Panc1 (cell line): Measurements from ENCODE around the gene DOP1A. TPM values are rescaled to one million over a fixed set of nuclear protein-coding genes. Genes with fewer than 3 reads are reported as not detected.

ENCODE experiments used
- ATAC-seq: fragments of 200-7000 bp; cut with Tn5 transposase; 2 replicates; pipeline ENCODE4 v1.9.1; 2020; ENCODE audit warnings: mild to moderate bottlenecking, moderate library complexity
- BruUV-seq: library from RNA; stranded (reverse); fragments of 400-500 nt; replicated peaks from 2 replicates; lab custom pipeline; 2021; lab: Mats Ljungman, UMichigan
- CTCF ChIA-PET: fragments of 300-600 bp; sonication (Branson Sonifier 250); formaldehyde crosslinking; loops from one replicate; lab custom pipeline; 2022; ENCODE audit warnings: antibody characterized with exemption; lab: Charles Lee
- POLR2A ChIA-PET: fragments of 300-600 bp; sonication (Branson Sonifier 250); formaldehyde crosslinking; loops from one replicate; lab custom pipeline; 2022; ENCODE audit warnings: antibody characterized with exemption; lab: Charles Lee
- DNase-seq: peaks from one replicate; pipeline ENCODE4 v3.0.0-alpha.2; 2010; ENCODE audit warnings: low read depth, low spot score
- H3K27ac ChIP-seq: 2 replicates; pipeline ENCODE4 v1.5.1; 2011; ENCODE audit warnings: mild to moderate bottlenecking, low read length, inconsistent platforms
- H3K27me3 ChIP-seq: fragments of 200-500 bp; sonication (Bioruptor generic); 2 replicates; pipeline ENCODE4 v1.6.0; 2014; ENCODE audit warnings: low read length, inconsistent platforms; ENCODE audit not compliant: control insufficient read depth, insufficient read depth
- H3K36me3 ChIP-seq: fragments of 200-500 bp; sonication (Bioruptor generic); 2 replicates; pipeline ENCODE4 v1.5.1; 2014; ENCODE audit warnings: inconsistent platforms, mild to moderate bottlenecking, low read length, moderate library complexity; ENCODE audit not compliant: control insufficient read depth, insufficient read depth
- H3K4me1 ChIP-seq: 2 replicates; pipeline ENCODE4 v1.5.1; 2011; ENCODE audit warnings: inconsistent platforms, mild to moderate bottlenecking, low read length, moderate library complexity; ENCODE audit not compliant: control insufficient read depth, insufficient read depth
- H3K4me3 ChIP-seq, 2 experiments: 2 replicates each; pipeline ENCODE4 v1.5.1; 2011 to 2012; ENCODE audit warnings: low read depth in 2 of 2, low read length in 2 of 2, mild to moderate bottlenecking in 2 of 2, inconsistent platforms in 1 of 2, moderate library complexity in 1 of 2
- H3K9me3 ChIP-seq: fragments of 200-500 bp; sonication (Bioruptor generic); 2 replicates; pipeline ENCODE4 v1.5.1; 2014; ENCODE audit warnings: low read depth, mild to moderate bottlenecking, inconsistent platforms, low read length, moderate library complexity; ENCODE audit not compliant: control insufficient read depth, insufficient read depth
- CTCF ChIP-seq: fragments of 450-650 bp; IDR thresholded peaks from 2 replicates; pipeline ENCODE4 v1.5.1; 2017; ENCODE audit warnings: mild to moderate bottlenecking
- POLR2AphosphoS5 ChIP-seq: IDR thresholded peaks from 2 replicates; pipeline ENCODE4 v1.6.1; 2012; ENCODE audit warnings: mild to moderate bottlenecking, low read depth, low read length, moderate library complexity
- REST ChIP-seq, 2 experiments: IDR thresholded peaks; 2 replicates each; pipeline ENCODE4 v1.6.1; 2011 to 2012; ENCODE audit warnings: low read depth in 2 of 2, control low read depth in 1 of 2, low read length in 1 of 2, mild to moderate bottlenecking in 1 of 2, moderate library complexity in 1 of 2; ENCODE audit not compliant: insufficient read depth in 1 of 2
- SIN3A ChIP-seq: IDR thresholded peaks from 2 replicates; pipeline ENCODE4 v1.6.1; 2012; ENCODE audit warnings: low read depth, mild to moderate bottlenecking, low read length, moderate library complexity, borderline replicate concordance; ENCODE audit not compliant: insufficient read depth
- TCF7L2 ChIP-seq: IDR thresholded peaks from 2 replicates; pipeline ENCODE4 v1.6.1; 2011; ENCODE audit warnings: mild to moderate bottlenecking, low read depth, low read length, inconsistent platforms
- in situ Hi-C: cut with HindIII; loops from 2 replicates; pipeline ENCODE4 v1.10.0; 2016; ENCODE audit warnings: low sequenced_read_pairs, low pct_unique_long_range_greater_than_20kb
- intact Hi-C: fragments of 100-400 bp; cut with micrococcal nuclease; formaldehyde crosslinking; loops from one replicate; pipeline ENCODE4 v1.10.0; 2022; ENCODE audit not compliant: unreplicated experiment
- total RNA-seq: library from RNA; stranded (reverse); gene quantifications from one replicate; pipeline ENCODE4 v1.2.1, GENCODE V29; 2021; ENCODE audit not compliant: unreplicated experiment

DOP1A gene
- total RNA-seq, 1 experiment from 2014 or later = 13.4 TPM

- DNase-seq (no peak), ATAC-seq (no peak; the same call in 1 of the 2 replicates)
- TF ChIP-seq REST (IDR thresholded peaks at IDR 0.05; ENCODE audit: insufficient read depth in 1 of 2, low read depth in 2 of 2, low read length in 1 of 2) (no peak), CTCF (no peak), TCF7L2 (no peak), POLR2AphosphoS5 (no peak), SIN3A (no peak)
- BruUV-seq = no TSS peak
- H3K36me3 ChIP-seq = no peaks in the 10 kb centered on the region
- POLR2A ChIA-PET = no interaction called here
- no peaks in the 10 kb centered on the region for H3K4me1 ChIP-seq
- in situ Hi-C loops = loop anchor here (25.0 kb wide), 1 partner anchor 416 kb away; the partner anchor contains the start of gene PRSS35
- no peaks in the 10 kb centered on the region for H3K9me3 ChIP-seq
- peak overlapping the region; percentile 25; the same call in 1 of the 2 replicates for H3K27ac ChIP-seq
- CTCF ChIA-PET = no interaction called here
- H3K4me3 ChIP-seq = no peak overlapping the region
- intact Hi-C loops = no loop called here
- H3K27me3 ChIP-seq = no peaks in the 10 kb centered on the region
Observed at GRCh38 chr6:83096791-83097190, 29.3 kb downstream of the DOP1A start.

GRCh38 chr6:83097204-83097603 lies 29.7 kb downstream of the DOP1A start:
- ATAC-seq (no peak; the same call in 1 of the 2 replicates), DNase-seq (no peak)
- H3K9me3 ChIP-seq = no peaks in the 10 kb centered on the region
- intact Hi-C loops = no loop called here
- in situ Hi-C loops = loop anchor here (25.0 kb wide), 1 partner anchor 415 kb away; the partner anchor contains the start of gene PRSS35
- peak overlapping the region; percentile 25; the same call in 1 of the 2 replicates for H3K27ac ChIP-seq
- H3K4me3 ChIP-seq = no peak overlapping the region
- CTCF ChIA-PET = no interaction called here
- H3K4me1 ChIP-seq = no peaks in the 10 kb centered on the region
- POLR2A ChIA-PET = no interaction called here
- no peaks in the 10 kb centered on the region for H3K27me3 ChIP-seq
- TF ChIP-seq TCF7L2 (peak; percentile 74), POLR2AphosphoS5 (no peak)
- BruUV-seq = no TSS peak
- no peaks in the 10 kb centered on the region for H3K36me3 ChIP-seq

GRCh38 chr6:83097675-83098074 lies 30.2 kb downstream of the DOP1A start:
- CTCF ChIA-PET = no interaction called here
- POLR2A ChIA-PET = no interaction called here
- BruUV-seq = no TSS peak

More at GRCh38 chr6:83097675-83098074, 30.2 kb downstream of the DOP1A start:
- ATAC-seq (no peak), DNase-seq (no peak)
- Histone ChIP-seq H3K36me3 (no peaks in the 10 kb centered on the region), H3K27me3 (no peaks in the 10 kb centered on the region), H3K4me1 (no peaks in the 10 kb centered on the region), H3K4me3 (no peak overlapping the region), H3K9me3 (no peaks in the 10 kb centered on the region), H3K27ac (peak overlapping the region; percentile 66; the same call in 1 of the 2 replicates)
- in situ Hi-C loops = loop anchor here (25.0 kb wide), 1 partner anchor 415 kb away; the partner anchor contains the start of gene PRSS35
- TF ChIP-seq TCF7L2 = no peak
- TF ChIP-seq REST (IDR thresholded peaks at IDR 0.05; ENCODE audit: insufficient read depth in 1 of 2, low read depth in 2 of 2, low read length in 1 of 2) = no peak
- no peak for TF ChIP-seq SIN3A
- TF ChIP-seq CTCF = no peak
- TF ChIP-seq POLR2AphosphoS5 = no peak
- intact Hi-C loops = no loop called here
